AG09309 (cell line): ENCODE results near the gene ITPRID1.

ENCODE experiments used
- DNase-seq: peaks from one replicate; pipeline ENCODE4 v3.0.0-alpha.2; 2010; ENCODE audit warnings: low read depth
- H3K4me3 ChIP-seq: 2 replicates; pipeline ENCODE4 v1.5.1; 2011; ENCODE audit warnings: mild to moderate bottlenecking, low read depth, low read length, moderate library complexity; ENCODE audit not compliant: control insufficient read depth
- CTCF ChIP-seq: IDR thresholded peaks from 2 replicates; pipeline ENCODE4 v1.5.1; 2011; ENCODE audit warnings: mild to moderate bottlenecking, low read depth, low read length, inconsistent platforms; ENCODE audit not compliant: insufficient read depth, control insufficient read depth; ENCODE audit errors: missing control alignments

Gene ITPRID1

GRCh38 chr7:31563522-31563921, 49.6 kb downstream of the ITPRID1 start:
- H3K4me3 ChIP-seq: no peak overlapping the region
- TF ChIP-seq CTCF: no peak
- DNase-seq: no peak

GRCh38 chr7:31563951-31564350, 50.1 kb downstream of the ITPRID1 start:
- TF ChIP-seq CTCF: no peak
- DNase-seq: no peak
- H3K4me3 ChIP-seq: no peak overlapping the region

- no peak for DNase-seq
- no peak overlapping the region for H3K4me3 ChIP-seq
- no peak for TF ChIP-seq CTCF
These were observed 50.8 kb downstream of the ITPRID1 start for GRCh38 chr7:31564661-31565060.

GRCh38 chr7:31569528-31569927, 55.6 kb downstream of the ITPRID1 start:
- DNase-seq: no peak
- TF ChIP-seq CTCF: no peak

GRCh38 chr7:31583526-31583925, 69.6 kb downstream of the ITPRID1 start:
- no peak for TF ChIP-seq CTCF
- no peak overlapping the region for H3K4me3 ChIP-seq
- no peak for DNase-seq

More at GRCh38 chr7:31569528-31569927, 55.6 kb downstream of the ITPRID1 start:
- H3K4me3 ChIP-seq: no peak overlapping the region

- DNase-seq: no peak
- H3K4me3 ChIP-seq: no peak overlapping the region
- no peak for TF ChIP-seq CTCF
These were observed 70.1 kb downstream of the ITPRID1 start for GRCh38 chr7:31583942-31584341.

- no peak for DNase-seq
- no peak for TF ChIP-seq CTCF
These were observed 81.5 kb downstream of the ITPRID1 start for GRCh38 chr7:31595390-31595789.

More at GRCh38 chr7:31595390-31595789, 81.5 kb downstream of the ITPRID1 start:
- H3K4me3 ChIP-seq: no peak overlapping the region
